Measurements from ENCODE around the gene WNT1. TPM values are rescaled to one million over a fixed set of nuclear protein-coding genes. Genes with fewer than 3 reads are reported as not detected.

The WNT1 gene
- total RNA-seq (not detected), polyA plus RNA-seq (not detected)
- long read RNA-seq, donor 1 = 0 reads
- long read RNA-seq, donor 2 = 0 reads
- long read RNA-seq, donor 3 = 0 reads
- long read RNA-seq, donor 4 = 0 reads
- long read RNA-seq, donor 5 = 0 reads
- long read RNA-seq, donor 6 = 0 reads
- long read RNA-seq, donor 7 = 0 reads
- long read RNA-seq, donor 8 = 0 reads
- long read RNA-seq, donor 9 = 0 reads
- long read RNA-seq, donor 10 = 0 reads

GRCh38 chr12:48978291-48978740, at the start of gene WNT1:
Gene WNT1 (plus strand): TSS chr12:48978322. CDS start chr12:48978651, 329 bp downstream.
- Histone ChIP-seq H3K27me3 (peaks cover 61% of the 10 kb centered on the region), H3K36me3 (replicated peaks in 1 of 2) (no peaks in the 10 kb centered on the region), H3K27ac (no peak within 1 kb of the TSS), H3K4me1 (replicated peaks in 1 of 2) (peaks cover 11 to 36% of the 10 kb centered on the region in 2 donors), H3K4me3 (peak within 1 kb of the TSS in 1 of 4 donors; percentile 41), H3K9me3 (replicated peaks in 1 of 3) (no peaks in the 10 kb centered on the region)
- WGBS, 4 donors = 1 to 3% (median 1%) methylated on average over 15 to 45 of the region's 45 CpGs; no CpG with 5 or more reads in 1 of the 4 donors
- peak in 2 of 6 experiments; percentile 6 to 39 for TF ChIP-seq CTCF (IDR thresholded peaks at IDR 0.05)
- TF ChIP-seq POLR2A (IDR thresholded peaks at IDR 0.05) = no peak
- no peak for DNase-seq
- intact Hi-C loops (cut with DNase I) = no loop called here

GRCh38 chr12:48929551-48929950, 48.6 kb upstream of the WNT1 start:
- TF ChIP-seq CTCF (IDR thresholded peaks at IDR 0.05) (no peak), POLR2A (IDR thresholded peaks at IDR 0.05) (no peak)
- no peak overlapping the region for H3K27ac ChIP-seq
- no peaks in the 10 kb centered on the region for H3K9me3 ChIP-seq (replicated peaks in 1 of 3)
- H3K27me3 ChIP-seq = no peaks in the 10 kb centered on the region
- WGBS, 4 donors = 81 to 92% (median 89%) methylated on average over 1 of the region's 1 CpG
- DNase-seq = no peak
- intact Hi-C loops (cut with DNase I) = no loop called here
- peaks cover 0 to 7% of the 10 kb centered on the region in 2 donors for H3K4me1 ChIP-seq (replicated peaks in 1 of 2)
- no peak overlapping the region for H3K4me3 ChIP-seq
- H3K36me3 ChIP-seq (replicated peaks in 1 of 2) = peaks cover 0 to 32% of the 10 kb centered on the region in 2 donors

GRCh38 chr12:48930475-48930874, 47.6 kb upstream of the WNT1 start:
- Histone ChIP-seq H3K9me3 (replicated peaks in 1 of 3) (no peaks in the 10 kb centered on the region), H3K27ac (no peak overlapping the region), H3K4me1 (replicated peaks in 1 of 2) (peaks cover 0 to 5% of the 10 kb centered on the region in 2 donors), H3K36me3 (replicated peaks in 1 of 2) (peaks cover 0 to 38% of the 10 kb centered on the region in 2 donors), H3K4me3 (no peak overlapping the region), H3K27me3 (no peaks in the 10 kb centered on the region)
- intact Hi-C loops (cut with DNase I) = loop anchor here in 1 of 2 donors (10.0 kb wide), 1 partner anchor 54 kb away; no protein-coding TSS in a partner anchor
- 79 to 84% (median 83%) methylated on average over 4 of the region's 4 CpGs for WGBS, 4 donors
- TF ChIP-seq CTCF (IDR thresholded peaks at IDR 0.05) (no peak), POLR2A (IDR thresholded peaks at IDR 0.05) (no peak)
- no peak for DNase-seq

GRCh38 chr12:48932878-48933277, 45.2 kb upstream of the WNT1 start:
- H3K36me3 ChIP-seq (replicated peaks in 1 of 2) = peaks cover 0 to 53% of the 10 kb centered on the region in 2 donors

More at GRCh38 chr12:48932878-48933277, 45.2 kb upstream of the WNT1 start:
- no peak overlapping the region for H3K4me3 ChIP-seq
- no peaks in the 10 kb centered on the region for H3K4me1 ChIP-seq (replicated peaks in 1 of 2)
- no peak overlapping the region for H3K27ac ChIP-seq
- no peak for TF ChIP-seq CTCF (IDR thresholded peaks at IDR 0.05)
- 51 to 90% (median 85%) methylated on average over 2 of the region's 2 CpGs for WGBS, 4 donors
- no peak for DNase-seq
- no peaks in the 10 kb centered on the region for H3K27me3 ChIP-seq
- intact Hi-C loops (cut with DNase I) = loop anchor here in 1 of 2 donors (10.0 kb wide), 1 partner anchor 52 kb away; no protein-coding TSS in a partner anchor
- no peaks in the 10 kb centered on the region for H3K9me3 ChIP-seq (replicated peaks in 1 of 3)
